COLO668 (cell line): ENCODE data around the gene DPYSL4.

Experiments
- DNase-seq: peaks from one replicate; lab custom pipeline; 2025; ENCODE audit not compliant: unreplicated experiment; lab: John Stamatoyannopoulos, UW

DPYSL4 gene

DNA sequence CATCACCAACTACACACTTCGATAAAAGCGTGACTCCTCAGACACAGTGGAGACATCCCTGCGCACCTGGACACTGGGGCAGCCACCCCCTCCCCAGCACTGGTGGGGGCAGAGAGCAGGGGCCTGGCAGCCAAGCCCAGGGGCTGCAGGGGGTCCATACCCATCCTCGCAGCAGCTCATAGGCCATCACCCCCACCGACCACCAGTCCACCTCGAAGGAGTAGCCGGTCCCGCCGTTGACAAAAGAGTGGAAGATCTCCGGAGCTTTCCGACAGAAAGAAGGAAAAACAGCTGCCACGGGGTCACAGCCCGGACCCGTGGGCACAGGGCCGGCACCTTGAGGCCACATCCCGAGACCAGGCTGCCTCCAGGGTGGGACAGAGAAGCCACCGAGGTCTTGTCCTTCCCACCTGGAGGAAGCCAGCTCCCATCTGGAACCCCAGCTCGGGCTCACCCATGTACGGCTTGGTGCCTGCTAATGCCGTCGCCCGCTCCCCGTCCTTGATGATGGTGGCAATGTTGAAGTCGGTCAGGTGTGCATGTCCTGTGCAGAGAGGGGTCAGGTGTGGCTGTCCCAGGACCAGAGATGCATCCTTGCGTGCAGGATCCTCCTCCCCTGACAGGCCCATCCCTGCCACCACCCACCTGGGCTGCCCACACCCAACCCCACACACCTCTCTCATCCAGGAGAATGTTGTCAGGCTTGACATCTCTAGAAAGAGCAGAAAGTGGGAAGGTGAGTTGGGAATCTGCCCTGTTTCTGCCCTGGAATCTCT lies 38.5 kb downstream of the DPYSL4 start:
- no peak for DNase-seq

DNA sequence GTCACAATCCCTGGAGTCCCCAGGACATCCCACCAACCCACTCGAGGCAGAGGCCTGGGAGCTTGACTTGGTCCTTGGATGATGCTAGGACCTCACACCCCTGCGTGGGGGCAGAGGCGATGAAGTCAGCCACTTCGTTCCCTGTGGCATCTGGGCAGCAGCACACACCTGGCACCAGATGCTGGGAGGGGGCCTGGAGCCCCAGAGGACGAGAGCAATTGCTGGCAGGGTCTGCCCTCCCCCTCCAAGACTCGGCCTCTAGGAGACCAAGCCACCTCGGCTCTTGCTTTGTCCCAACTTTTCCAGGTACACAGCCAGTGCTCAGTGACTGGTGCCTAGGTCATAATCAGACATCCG lies 39.1 kb downstream of the DPYSL4 start:
- no peak for DNase-seq

GRCh38 chr10:132226586-132227405 lies 40.0 kb downstream of the DPYSL4 start:
- no peak for DNase-seq

GRCh38 chr10:132227851-132228390 lies 41.2 kb downstream of the DPYSL4 start:
- DNase-seq, result no peak

GRCh38 chr10:132228616-132229015 lies 41.9 kb downstream of the DPYSL4 start:
- DNase-seq, result no peak

- DNase-seq, result no peak
Measured at GRCh38 chr10:132229096-132229495, 42.3 kb downstream of the DPYSL4 start.

- no peak for DNase-seq
Measured at GRCh38 chr10:132229834-132230556, 43.2 kb downstream of the DPYSL4 start.

DNA sequence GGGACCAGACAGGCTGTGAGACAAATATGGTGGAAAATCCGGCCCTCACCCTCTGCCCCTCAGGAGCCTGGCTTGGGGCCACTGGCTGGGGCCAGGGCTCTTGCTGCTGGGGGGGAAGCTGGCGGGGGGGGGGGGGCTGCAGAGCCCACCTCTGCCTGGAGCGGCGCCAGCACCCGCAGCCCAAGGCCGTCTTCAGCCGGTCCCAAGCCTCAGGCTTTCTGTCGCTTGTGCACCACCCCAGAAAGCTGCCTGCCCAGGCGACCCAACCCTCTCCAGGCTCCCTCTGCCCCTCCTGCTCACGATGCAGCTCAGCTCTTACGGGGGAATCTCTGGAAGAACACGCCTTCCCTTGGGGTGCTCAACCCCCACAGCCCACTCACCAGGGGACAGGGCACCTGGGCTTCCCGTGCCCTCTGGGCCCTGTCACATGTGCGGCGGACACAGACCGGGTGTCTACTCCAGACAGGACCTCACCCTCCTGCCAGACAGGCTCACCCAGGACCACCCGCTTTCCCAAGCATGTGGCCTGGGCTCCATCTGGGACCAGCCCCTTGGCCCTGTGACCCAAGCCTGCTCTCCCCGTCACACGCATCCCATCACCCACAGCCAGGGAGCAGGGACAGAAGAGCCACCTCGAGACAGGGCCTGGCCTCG lies 43.9 kb downstream of the DPYSL4 start:
- DNase-seq, result no peak

GRCh38 chr10:132231656-132232022 lies 44.9 kb downstream of the DPYSL4 start:
- no peak for DNase-seq

- peak; percentile 77 for DNase-seq
Measured at GRCh38 chr10:132232023-132232951, 45.5 kb downstream of the DPYSL4 start.

DNA sequence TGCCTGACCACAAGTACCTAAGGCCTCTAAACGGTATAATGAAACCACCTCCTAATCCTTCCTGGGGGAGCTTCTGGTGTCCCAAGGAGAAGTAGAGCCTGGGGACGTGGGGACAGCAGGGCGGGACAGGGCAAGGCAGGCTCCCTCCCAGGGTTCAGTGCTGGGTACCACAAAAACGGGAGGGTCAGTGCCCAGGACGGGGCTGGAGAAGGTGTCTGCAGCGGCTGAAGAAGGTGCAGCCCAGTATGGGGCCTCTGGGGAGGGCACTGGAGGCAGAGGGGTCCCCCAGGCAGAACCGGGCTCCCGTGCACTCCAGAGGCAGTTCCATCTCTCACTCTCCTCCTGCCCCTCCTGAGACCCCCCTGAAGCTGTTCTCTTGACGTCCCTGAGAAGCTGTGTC lies 46.2 kb downstream of the DPYSL4 start:
- DNase-seq, result no peak

DNA sequence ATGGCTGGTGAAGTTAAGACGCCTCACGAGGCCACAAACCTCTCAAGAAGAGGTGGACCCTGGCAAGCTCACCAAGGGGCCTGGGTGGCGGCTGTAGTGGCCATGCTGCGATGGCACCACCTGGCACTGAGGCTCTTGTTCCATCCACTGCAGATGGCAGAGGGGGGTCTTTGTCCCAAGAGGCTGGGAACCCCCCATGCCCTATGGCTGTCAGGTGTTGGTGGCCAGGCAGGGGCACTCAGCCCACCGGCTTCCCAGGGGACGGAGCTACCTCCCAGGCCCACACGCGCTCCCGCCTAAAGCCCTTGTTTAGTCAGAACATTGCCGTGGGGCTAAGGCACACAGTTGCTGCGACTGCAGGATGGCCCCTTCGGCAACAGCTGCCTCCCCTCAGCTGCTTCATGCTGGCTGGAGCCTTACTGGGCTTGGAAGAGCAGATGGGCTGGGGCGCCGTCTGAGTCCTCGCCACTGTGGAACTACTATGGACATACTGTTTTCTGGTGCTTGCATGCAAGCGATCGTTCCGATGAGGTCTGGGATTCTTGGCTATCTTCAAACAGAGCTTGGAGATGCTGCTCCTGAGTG lies 46.8 kb downstream of the DPYSL4 start:
- no peak for DNase-seq

DNA sequence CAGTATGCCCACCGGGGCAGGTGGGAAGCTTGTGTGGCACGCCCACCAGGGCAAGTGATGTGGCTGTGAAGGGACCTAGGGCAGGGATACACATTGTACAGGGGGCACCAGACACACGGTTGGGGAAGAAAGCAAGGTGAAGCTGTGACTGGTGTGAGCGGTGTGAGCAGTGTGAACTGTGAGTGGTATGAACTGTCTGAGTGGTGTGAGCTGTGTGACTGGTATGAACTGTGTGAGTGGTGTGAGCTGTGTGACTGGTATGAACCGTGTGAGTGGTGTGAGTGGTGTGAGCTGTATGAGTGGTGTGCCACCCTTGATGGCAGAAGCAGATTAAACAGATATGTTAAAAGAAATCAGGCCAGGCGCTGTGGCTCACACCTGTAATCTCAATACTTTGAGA lies 48.1 kb downstream of the DPYSL4 start:
- no peak for DNase-seq

DNA sequence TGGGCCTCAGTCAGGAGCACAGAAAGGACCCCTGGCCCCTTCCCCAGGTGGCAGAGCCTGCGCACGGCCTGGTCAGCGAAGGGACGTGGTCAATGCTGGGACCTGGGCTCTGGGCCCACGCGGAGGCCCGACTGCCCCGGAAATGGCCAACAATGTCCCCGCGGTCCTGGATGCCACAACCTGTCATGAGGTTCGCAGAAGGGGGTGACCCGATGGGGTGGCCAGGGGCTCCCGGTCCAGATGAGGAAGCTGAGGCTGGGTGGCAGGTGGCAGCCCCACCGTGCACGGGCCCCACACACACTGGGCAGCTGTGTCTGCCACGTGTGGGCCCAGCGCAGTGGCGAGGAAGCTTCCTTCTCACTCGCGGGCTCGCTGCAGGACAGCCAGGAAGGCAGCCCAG lies 49.4 kb downstream of the DPYSL4 start:
- no peak for DNase-seq

GRCh38 chr10:132236881-132237280 lies 50.1 kb downstream of the DPYSL4 start:
- DNase-seq, result no peak

DNA sequence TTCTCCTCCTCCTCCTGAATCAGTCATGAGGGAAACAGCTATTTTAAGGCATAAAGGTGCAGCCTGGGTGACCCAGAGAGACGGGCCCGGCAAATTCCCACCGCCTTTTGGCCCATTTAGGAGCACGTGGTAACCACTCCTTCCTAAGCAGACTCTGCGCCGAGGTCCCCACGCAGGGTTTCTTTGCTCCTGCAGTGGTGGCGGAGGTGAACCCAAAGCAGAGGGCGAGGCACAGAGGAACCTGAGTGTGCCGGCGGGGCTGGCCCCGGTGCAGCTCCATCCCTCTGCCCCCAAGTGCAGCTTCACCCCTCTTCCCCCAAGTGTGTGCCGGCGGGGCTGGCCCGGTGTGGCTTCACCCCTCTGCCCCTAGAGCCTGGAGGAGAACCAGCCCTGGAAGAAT lies 50.6 kb downstream of the DPYSL4 start:
- DNase-seq, result no peak

DNA sequence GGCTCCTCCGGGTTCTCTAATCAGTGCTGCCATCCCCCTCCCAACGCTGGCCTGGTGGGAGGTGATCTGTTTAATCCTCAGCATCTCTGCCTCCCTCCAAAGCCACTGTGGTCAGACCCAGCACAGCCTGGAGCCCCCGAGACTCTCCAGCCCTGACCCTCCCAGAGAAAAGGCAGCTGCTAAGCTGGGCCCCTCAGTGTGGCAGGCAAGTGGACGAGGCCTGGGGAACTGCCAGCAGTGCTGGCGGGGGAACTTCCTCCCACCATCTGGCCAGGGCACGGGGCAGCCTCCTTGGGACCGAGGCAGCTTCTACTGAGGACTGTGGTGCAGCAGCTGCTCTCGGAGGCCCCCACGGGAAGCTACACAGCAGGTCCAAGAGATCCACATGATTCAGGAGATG lies 51.1 kb downstream of the DPYSL4 start:
- DNase-seq, result no peak

GRCh38 chr10:132238371-132239125 lies 51.8 kb downstream of the DPYSL4 start:
- DNase-seq, result no peak
